ENCODE measurements around the gene COL24A1.

GRCh38 chr1:85976516-85977205 lies 179.9 kb downstream of the COL24A1 start:
- TF ChIP-seq EZH2 (IDR thresholded peaks at IDR 0.05), result no peak
- no peak for TF ChIP-seq POLR2AphosphoS5 (IDR thresholded peaks at IDR 0.05; ENCODE audit: borderline replicate concordance, low read depth, low read length)
